ENCODE results near the gene SCAPER.

GRCh38 chr15:76823303-76823702, 81.8 kb downstream of the SCAPER start:
- TF ChIP-seq POLR2A (IDR thresholded peaks at IDR 0.05) (no peak), CTCF (IDR thresholded peaks at IDR 0.05) (no peak)
